ENCODE measurements around the gene ZNF219.

The ZNF219 gene

DNA sequence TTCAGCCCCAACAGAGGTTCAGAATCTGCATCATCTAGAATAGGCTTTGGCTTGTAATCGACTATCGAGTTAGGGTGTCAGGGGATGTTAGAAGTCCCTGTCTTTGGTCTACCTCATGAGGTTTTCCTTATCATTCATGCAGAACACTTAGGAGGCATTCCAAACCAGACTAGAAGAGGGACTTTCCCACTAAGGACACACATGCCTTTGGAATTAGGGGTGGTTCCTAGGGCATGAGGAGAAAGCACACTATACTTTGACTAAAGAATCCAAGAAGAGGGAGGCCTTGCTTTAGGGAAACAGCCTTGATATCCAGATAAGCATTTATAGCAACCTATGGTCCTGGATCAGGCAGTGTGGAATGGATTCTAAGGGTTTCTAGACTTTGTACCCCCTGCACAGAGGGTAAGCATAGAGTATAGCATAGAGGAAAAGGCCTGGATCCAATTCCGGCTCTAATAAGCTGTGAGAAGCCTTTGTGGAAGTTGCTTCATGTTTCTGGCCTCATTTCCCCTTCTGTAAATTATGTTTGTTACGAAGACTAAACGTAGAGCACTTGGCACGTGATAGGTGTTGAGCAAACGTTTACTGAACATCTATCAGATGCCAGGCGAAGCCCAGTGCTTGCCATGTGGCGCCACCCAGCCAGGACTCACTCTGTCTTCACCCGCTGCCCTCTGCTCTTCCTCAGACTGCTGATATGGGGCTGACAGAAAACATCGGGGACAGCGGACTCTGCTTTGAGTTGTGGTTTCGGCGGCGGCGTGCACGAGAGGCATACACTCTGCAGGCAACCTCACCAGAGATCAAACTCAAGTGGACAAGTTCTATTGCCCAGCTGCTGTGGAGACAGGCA, 13.2 kb downstream of the ZNF219 start:
- no peak for DNase-seq

DNA sequence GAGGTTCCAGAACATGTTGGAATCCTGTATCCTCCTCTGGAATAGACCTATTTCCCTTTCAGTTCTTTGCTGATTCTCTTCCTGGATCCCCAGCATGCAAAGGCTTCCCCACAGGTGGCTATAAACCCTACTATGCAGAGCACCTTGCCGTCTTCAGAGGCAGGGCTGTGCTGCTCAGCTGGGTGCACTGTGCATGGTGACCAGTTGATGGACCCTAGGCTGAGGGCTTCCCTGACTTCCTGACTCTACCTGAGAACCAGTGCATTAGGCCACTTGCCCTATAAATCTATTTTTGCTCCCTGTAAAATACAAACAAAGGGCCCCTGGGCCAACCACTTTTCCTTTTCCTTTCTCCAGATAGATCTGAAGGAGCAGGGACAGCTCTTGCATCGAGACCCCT, 14.1 kb downstream of the ZNF219 start:
- no peak for DNase-seq

DNA sequence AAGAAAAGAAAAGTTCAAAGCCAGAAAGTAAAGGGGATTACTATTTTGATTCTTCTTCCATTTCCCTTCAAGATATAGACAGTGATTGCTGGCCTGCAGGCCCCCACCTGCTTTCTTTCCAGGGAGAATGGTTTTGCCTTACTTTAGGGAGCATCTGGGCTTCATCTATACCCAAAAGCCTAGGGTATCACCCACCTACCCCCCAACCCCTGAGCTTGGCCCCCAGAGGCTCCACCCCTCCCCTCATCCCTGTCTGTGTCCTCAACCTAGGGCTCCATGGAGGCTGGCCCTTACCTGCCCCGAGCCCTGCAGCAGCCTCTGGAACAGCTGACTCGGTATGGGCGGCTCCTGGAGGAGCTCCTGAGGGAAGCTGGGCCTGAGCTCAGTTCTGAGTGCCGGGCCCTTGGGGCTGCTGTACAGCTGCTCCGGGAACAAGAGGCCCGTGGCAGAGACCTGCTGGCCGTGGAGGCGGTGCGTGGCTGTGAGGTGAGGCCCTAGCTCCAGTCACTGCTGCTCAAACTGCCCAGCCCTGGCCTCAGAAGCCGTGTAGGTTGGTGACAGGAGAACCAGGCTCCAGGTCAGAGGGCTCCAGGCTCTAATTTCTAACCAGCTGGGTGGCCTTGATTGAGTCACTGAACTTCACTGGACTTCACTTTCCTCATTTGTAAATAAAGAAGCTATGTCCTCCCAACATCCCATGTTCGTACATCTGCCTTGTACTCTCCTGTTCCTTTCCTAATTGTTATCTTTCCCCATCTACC, 14.7 kb downstream of the ZNF219 start:
- no peak for DNase-seq

DNA sequence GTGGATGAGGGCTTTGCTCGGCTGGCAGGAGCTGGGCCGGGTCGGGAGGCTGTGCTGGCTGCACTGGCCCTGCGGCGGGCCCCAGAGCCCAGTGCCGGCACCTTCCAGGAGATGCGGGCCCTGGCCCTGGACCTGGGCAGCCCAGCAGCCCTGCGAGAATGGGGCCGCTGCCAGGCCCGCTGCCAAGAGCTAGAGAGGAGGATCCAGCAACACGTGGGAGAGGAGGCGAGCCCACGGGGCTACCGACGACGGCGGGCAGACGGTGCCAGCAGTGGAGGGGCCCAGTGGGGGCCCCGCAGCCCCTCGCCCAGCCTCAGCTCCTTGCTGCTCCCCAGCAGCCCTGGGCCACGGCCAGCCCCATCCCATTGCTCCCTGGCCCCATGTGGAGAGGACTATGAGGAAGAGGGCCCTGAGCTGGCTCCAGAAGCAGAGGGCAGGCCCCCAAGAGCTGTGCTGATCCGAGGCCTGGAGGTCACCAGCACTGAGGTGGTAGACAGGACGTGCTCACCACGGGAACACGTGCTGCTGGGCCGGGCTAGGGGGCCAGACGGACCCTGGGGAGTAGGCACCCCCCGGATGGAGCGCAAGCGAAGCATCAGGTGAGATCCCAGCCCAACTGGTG, 16.8 kb downstream of the ZNF219 start:
- DNase-seq: no peak

DNA sequence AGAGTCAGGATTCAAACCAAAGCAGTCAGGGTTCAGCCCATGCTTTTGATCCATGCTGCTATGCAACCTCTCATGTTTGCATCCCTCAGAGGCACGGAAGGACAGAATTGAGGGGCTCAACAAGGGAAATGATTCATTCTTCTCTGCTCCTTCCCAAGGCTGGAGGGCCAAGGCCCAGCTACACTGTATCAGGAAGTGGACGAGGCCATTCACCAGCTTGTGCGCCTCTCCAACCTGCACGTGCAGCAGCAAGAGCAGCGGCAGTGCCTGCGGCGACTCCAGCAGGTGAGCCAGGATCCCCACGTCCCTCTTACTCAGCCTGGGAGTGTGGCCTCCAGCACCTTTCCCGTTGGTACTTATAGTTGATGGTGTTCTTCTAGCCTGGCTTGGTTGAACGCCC, 19.7 kb downstream of the ZNF219 start:
- no peak for DNase-seq

DNA sequence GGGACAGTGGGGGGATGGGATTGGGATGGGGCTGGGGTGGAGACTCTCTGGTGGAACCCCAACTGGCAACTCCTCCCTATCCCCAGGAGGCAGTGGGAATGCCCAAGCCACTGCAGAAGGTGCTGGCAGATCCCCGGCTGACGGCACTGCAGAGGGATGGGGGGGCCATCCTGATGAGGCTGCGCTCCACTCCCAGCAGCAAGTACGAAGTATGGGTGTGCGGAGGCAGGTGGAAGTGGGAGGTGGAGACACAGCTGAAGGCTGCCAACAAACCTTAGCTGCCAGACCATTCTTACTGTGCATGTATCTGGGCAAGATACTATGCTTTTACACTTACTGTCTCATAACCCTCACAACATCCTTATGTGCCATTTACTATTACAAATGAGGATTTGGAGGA, 20.2 kb downstream of the ZNF219 start:
- no peak for DNase-seq

DNA sequence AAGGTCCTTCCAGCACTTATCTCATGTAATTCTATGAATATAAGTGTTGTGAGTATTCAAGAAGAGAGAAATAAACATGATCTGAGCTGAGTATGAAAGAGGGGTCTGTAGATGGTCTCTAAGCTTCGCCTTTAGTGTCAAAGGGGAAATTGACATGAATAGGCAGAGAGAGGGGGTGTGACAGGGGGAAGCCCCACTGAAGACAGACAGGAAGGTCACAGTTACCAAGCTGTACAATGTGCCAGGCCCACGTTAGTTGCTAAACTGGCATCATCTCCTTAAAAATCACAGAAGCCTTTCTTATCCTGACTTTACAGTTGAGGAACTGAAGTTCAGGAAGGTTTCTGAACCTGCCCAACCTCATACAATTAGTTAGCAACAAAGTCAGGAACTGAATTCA, 20.8 kb downstream of the ZNF219 start:
- DNase-seq: no peak

DNA sequence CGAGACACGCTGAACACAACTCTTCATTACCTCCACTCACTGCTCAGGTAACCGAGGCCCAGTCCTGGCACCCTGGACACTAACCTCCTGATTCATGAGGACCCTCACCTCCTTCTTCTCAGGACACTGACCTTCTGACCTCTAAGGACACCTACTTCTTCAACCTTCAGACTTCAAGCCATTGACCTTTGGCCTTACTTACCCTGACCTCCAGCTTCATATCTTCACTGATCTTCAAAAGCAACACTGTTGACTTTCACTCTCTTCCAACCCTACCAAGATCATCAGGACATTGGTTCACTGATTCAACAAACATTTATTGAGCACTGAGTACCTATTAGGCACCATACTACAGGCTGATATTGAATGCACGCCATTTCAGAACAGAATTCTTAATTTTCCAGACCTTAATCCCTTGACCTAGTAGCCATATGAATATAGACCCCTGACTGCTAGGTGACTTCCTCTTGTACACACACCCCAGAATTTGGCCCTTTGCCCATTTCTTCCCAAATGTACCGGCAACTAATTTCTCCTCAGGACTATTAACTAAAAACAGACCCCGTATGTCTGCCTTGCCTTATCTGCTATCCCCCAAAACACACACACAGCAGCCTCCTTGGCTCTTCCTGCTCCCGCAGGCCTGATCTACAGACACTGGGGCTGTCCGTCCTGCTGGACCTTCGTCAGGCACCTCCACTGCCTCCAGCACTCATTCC, 22.6 kb downstream of the ZNF219 start:
- no peak for DNase-seq

DNA sequence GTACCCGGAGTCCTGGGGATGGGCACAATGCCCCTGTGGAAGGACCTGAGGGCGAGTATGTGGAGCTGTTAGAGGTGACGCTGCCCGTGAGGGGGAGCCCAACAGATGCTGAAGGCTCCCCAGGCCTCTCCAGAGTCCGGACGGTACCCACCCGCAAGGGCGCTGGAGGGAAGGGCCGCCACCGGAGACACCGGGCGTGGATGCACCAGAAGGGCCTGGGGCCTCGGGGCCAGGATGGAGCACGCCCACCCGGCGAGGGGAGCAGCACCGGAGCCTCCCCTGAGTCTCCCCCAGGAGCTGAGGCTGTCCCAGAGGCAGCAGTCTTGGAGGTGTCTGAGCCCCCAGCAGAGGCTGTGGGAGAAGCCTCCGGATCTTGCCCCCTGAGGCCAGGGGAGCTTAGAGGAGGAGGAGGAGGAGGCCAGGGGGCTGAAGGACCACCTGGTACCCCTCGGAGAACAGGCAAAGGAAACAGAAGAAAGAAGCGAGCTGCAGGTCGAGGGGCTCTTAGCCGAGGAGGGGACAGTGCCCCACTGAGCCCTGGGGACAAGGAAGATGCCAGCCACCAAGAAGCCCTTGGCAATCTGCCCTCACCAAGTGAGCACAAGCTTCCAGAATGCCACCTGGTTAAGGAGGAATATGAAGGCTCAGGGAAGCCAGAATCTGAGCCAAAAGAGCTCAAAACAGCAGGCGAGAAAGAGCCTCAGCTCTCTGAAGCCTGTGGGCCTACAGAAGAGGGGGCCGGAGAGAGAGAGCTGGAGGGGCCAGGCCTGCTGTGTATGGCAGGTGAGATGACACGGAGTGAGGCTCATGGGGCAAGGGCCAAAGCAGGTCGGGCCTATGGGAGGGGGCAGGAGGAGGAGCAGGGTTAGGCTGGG, 23.8 kb downstream of the ZNF219 start:
- no peak for DNase-seq

DNA sequence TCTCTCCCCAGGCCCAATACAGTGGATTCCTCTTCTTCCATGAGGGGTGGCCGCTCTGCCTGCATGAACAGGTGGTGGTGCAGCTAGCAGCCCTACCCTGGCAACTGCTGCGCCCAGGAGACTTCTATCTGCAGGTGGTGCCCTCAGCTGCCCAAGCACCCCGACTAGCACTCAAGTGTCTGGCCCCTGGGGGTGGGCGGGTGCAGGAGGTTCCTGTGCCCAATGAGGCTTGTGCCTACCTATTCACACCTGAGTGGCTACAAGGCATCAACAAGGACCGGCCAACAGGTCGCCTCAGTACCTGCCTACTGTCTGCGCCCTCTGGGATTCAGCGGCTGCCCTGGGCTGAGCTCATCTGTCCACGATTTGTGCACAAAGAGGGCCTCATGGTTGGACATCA, 24.5 kb downstream of the ZNF219 start:
- DNase-seq: no peak

DNA sequence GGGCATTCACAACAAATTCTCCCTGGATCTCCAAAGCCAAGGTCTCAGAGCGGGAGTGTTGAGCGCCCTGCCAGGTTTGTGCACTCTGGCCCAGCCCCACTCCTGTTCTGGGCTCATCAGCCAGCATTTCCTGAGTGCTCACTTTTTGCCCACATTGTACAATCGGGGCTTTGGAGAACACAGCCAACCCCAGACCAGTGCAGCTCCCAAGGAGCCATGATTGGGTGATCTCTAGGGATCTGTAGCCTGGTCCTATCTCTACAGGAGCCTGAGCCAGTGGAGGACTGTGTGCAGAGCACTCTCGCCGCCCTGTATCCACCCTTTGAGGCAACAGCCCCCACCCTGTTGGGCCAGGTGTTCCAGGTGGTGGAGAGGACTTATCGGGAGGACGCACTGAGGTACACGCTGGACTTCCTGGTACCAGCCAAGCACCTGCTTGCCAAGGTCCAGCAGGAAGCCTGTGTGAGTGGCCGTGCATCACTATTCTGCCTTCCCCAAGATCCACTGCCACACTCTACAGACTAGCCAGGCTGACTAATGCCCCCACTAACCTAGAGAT, 25.6 kb downstream of the ZNF219 start:
- DNase-seq: no peak

DNA sequence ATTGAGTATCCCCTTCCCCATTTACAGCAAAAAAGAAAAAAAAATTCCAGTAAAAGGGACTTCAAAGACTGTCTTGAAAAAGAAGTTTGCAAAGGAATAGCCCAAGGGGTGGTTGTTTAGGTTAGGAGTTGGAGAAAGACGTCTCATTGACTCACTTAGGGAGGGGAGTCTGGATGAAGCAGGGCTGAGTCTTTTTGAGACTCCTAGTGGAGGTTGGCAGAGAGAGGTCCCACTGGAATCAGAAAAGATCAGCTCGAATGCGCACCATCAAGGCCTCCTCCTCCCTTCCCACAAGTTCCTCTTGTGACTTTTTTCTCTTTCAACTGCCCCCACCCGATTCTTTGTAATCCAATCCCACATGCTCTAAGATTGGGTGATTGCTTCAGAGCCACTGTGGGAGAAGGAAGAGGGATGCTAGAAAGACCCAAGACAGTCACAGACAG, 26.4 kb downstream of the ZNF219 start:
- no peak for DNase-seq

DNA sequence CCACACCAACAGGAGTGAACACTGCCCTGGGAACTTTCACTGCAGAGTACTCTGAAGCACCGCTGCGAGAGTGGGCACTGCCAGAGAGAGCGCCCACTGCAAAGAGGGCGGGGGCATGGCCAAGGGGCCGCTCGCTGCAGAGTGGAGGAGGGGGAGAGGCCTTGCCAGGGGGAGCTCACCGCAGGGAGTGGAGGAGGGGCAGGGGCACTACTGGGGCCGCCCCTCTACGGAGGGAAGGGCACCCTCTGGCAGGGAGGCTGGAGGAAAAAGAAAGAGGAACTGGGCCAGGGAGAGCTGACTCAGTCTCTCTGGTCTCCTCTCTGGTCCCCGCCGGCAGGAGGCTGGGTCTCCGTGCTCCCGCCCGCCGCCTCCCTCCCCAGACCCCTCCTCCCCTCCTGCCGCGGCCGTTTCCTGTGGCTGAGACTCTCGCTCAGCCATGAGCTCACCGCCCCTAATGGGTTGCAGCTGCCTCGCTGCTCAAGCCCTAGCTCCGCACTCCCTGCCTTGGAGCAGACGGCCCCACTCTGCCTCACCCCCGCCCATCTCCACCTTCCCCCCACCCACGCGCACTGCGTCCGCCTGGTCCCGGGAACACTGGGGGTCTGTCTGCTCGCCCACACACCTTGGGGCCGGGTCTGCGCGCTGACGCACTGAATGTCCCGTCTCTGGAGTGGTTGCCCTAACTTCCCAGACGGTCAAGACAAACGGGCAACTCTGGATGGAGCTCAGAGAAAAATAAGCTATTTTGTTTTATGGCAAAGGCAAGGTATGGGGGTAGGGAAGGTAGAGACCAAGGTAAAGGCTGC, 27.0 kb downstream of the ZNF219 start:
- DNase-seq: peak in 2 of 5 experiments; percentile 26 to 50

DNA sequence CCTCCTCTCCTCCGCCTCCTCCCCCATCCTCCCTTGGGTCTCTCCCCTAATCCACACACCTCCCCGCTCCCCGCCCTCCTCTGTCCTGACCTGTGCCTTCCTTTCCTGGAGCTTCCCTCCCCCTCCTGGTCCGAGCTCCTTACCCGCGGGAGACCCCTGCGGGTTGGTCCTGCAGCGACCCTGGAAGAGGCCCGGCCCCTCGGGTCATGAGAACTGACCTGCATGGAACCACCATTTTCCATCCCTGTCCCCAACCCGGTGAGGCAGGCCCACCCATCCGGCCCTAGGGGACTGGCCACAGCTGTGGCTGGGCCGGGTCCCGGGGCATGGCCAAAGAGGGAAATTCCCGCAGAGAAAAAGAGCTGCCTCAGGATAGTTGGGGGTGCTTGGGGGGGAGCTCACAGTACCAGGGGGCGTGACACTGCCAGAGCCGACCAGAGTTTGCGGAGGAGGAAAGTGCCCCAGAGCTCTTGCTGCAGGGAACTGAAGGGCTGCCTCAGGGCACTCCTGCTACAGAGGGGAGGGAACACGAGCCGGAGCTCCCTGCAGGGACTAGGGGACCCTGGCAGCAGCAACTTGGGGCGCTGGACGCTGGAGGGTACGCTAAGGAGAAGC, 27.7 kb downstream of the ZNF219 start:
- peak in 2 of 5 experiments; percentile 11 to 14 for DNase-seq

DNA sequence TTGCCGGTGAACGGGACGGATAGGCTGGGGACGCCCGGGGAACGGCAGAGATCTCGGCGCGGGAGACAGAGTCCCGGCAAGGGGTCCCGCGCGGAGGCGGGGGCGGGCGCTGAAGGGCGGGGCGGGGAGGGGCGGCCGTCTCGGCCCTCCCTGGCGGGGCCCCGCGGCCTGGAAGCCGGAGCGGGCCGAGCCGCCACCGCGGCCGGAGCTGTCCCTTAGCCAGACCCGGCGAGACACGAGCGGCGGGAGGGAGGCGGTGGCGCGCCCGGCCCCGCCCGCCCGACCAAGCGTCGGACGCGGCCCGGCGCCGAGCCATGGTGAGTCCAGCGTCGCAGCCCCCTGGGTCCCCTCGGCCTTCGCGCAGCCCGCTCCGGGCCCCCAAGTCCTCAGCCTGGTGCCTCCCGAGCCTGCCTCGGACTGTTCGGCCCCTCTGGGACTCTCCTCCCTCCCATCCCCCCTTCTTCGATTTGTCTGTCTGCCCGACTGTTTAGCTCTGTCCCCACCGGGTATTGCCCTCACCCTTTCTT, 28.3 kb downstream of the ZNF219 start, which contains the start of gene ARHGEF40:
Gene ARHGEF40, plus strand, starts transcription at position 222 of the 527 bp plus-strand sequence. Its CDS starts 93 bp downstream, at position 315.
- DNase-seq: no peak

DNA sequence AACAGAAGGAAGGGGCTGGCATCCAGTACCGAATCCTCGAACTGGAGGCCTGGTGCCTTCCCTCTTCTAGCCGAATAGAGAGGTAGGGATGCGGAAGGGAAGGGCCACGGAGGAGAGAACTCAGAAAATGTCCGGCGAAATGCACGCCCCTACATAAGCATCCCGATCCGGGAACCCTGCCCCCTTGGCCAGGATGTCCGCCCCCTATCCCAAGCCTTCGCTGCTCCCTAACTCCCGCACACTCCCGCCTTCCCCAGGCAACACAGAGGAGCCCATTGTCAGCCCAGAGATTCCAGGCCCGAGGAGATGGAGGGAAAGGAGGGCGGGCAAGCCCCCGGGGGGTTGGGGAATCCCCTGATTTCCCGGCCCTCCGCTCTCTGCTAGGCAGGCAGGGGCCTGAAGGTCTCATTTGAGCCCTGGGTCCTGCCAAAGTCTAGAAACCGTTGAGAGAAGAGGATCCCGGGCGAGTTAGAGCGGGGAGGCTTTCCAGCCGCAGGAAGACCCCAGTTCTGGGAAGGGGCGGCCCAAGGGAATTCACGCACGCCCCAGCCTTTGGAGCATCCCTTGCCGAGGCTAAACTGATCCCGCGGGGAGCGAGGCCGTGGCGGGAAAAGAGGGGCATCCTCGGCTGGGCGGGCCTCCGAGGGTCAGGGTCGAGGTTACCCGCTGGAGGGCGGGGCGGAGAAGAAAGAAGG, 28.9 kb downstream of the ZNF219 start:
- peak in 1 of 5 experiments; percentile 15 for DNase-seq

DNA sequence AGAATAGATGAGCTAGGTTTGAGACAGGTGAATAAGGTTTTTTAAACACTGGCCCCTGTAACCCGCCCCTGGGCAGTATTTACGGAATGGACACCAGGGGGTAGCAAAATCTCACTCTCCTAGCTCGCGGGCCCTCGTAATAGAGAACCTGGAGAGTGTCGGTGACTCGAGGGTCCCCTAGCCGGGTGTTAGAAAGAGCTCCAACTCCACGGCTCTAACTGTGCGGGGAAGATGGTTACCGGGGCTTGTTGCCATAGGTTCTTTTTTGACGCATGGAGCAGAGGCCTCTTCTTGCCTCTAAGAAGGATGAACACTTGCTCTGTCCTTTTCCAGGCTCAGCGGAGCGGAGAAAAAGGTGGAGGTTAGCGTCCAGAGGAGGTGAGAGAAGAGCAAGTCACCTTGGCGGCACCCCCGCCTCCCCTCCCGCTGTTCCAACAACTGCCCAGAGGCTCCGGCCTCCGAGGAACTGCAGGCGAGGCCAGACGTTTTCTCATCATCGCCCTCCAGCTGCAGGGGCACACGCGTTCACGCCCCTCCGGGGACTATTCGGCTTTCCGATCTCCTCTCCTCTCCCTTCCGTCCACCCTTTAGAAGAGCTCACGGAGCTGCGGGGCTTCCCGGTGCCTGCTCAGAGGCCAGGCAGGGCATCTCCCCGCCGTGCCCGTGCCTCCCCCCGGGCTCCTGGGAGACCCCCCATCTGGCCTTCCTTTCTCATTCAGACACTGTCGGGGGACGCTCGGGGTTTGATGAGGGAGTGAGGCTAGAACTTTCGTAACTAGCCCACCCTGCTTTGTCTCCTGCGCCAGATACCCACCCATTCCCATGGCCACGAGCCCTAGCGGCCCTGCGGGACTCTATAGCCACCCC, 29.7 kb downstream of the ZNF219 start:
- DNase-seq: peak in 3 of 5 experiments; percentile 44 to 49 (median 49)

Data from T-helper 2 cell (primary cell).